Ascending aorta (tissue), 2 donors: Measurements from ENCODE around the gene RHBDF1. TPM values are rescaled to one million over a fixed set of nuclear protein-coding genes. Genes with fewer than 3 reads are reported as not detected.
A peak's percentile ranks its signal among the peaks of the same experiment; 100 is the strongest.

Experiments used
- DNase-seq, 2 donors: peaks; one replicate each; pipeline ENCODE4 v3.0.0-alpha.2; 2019; ENCODE audit warnings: low spot score in 2 of 2
- H3K27ac ChIP-seq, 2 donors: fragments of 200-600 bp; sonication (generic); one replicate each; pipeline ENCODE4 v1.5.1; 2016 to 2017; ENCODE audit warnings: mild to moderate bottlenecking in 1 of 2
- H3K27me3 ChIP-seq: fragments of 200-600 bp; sonication (generic); one replicate; pipeline ENCODE4 v1.5.1; 2017
- H3K36me3 ChIP-seq, 2 donors: fragments of 200-600 bp; sonication (generic); one replicate each; pipeline ENCODE4 v1.5.1; 2016
- H3K4me1 ChIP-seq, 2 donors: fragments of 200-600 bp; sonication (generic); one replicate each; pipeline ENCODE4 v1.5.1; 2016 to 2017; ENCODE audit warnings: mild to moderate bottlenecking in 1 of 2
- H3K4me3 ChIP-seq, 2 donors: fragments of 200-600 bp; sonication (generic); one replicate each; pipeline ENCODE4 v1.5.1; 2016 to 2017; ENCODE audit warnings: mild to moderate bottlenecking in 1 of 2
- H3K9me3 ChIP-seq, 2 donors: fragments of 200-600 bp; sonication (generic); one replicate each; pipeline ENCODE4 v1.5.1; 2016
- intact Hi-C: fragments of 100-400 bp; cut with DNase I; formaldehyde crosslinking; loops from one replicate; pipeline ENCODE4 v1.15.1; 2023
- total RNA-seq: library from RNA; depleted of rRNA; stranded (reverse); fragments of >200 nt; gene quantifications from one replicate; pipeline ENCODE4 v1.1.0, GENCODE V29; 2016
- TF ChIP-seq, protein P1 (sequence below), 3 experiments: fragments of 200-600 bp in 2 of 3; fragments of 450-650 bp in 1 of 3; sonication (generic) in 2 of 3; IDR thresholded peaks; one replicate each; pipeline ENCODE4 v1.5.1; 2016 to 2019; ENCODE audit warnings: antibody characterized with exemption in 3 of 3, mild to moderate bottlenecking in 1 of 3, moderate library complexity in 1 of 3

Gene RHBDF1
- total RNA-seq, 1 donor from 2014 or later: 146 TPM

DNA sequence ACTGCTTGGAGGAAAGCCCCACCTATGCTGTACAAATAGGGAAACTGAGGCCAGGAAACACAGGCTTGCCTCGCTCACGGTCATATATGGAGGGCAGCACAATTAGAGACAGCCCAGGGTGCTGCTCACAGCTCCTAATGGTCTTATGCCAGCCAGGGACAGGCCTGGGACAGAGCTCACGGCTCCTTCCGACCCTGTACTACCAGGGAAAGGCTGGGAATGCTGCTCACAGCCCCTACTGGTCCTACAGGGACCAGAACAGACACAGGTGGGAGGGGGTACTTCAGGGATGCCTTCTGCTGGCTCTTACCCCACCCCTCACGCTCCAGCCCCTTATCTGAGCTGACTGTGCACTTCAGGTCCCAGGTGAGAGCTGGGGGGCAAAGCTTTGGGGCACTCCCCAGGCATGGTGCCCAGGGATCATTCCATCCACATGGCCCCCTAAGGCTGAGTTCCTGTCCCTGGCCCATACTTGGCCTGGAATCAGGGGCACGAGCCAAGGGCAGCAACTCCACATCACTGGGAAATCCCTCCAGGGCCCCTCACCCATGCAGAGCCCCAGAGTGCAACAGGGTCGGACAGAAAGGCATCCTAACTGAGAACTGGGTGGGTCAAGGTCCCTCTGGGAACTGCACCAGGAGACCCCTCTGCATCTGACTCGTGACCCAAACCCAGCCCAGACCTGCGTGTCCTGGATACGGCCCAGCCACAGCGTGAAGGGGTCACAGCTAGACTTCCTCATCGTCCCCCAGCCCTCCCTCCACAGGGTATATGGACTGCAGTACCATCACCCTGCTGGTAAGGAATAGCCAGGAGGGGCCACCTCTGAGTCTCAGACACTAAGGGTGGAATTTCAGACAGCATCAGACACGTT, 5.9 kb downstream of the RHBDF1 start:
- intact Hi-C loops: no loop called here
- Histone ChIP-seq H3K27me3 (no peaks in the 10 kb centered on the region), H3K27ac (peak overlapping the region; percentile 9 to 41), H3K36me3 (peaks cover 34% of the 10 kb centered on the region in 2 donors), H3K9me3 (no peaks in the 10 kb centered on the region), H3K4me3 (no peak overlapping the region), H3K4me1 (peaks cover 13 to 54% of the 10 kb centered on the region in 2 donors)
- TF ChIP-seq, protein P1, sequence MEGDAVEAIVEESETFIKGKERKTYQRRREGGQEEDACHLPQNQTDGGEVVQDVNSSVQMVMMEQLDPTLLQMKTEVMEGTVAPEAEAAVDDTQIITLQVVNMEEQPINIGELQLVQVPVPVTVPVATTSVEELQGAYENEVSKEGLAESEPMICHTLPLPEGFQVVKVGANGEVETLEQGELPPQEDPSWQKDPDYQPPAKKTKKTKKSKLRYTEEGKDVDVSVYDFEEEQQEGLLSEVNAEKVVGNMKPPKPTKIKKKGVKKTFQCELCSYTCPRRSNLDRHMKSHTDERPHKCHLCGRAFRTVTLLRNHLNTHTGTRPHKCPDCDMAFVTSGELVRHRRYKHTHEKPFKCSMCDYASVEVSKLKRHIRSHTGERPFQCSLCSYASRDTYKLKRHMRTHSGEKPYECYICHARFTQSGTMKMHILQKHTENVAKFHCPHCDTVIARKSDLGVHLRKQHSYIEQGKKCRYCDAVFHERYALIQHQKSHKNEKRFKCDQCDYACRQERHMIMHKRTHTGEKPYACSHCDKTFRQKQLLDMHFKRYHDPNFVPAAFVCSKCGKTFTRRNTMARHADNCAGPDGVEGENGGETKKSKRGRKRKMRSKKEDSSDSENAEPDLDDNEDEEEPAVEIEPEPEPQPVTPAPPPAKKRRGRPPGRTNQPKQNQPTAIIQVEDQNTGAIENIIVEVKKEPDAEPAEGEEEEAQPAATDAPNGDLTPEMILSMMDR (IDR thresholded peaks at IDR 0.05): no peak
- no peak for DNase-seq

DNA sequence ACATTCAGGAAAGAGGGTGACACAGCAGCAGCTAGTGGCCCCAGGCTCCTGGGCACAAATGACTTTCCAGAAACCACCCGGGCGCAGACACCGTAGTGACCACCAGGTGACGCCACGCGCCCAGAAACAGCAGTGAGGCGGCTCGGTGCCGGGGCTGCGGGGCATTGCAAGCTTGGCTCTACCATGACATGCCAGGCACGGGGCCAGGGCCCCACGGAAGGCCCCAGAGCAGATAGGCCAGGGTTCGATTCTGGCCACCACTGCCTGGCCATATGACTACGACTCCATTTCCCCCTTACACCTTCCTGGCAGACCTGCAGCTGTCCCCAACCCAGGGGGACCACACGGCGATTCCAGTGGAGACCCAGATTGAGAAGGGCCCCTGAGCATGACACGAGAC, 6.7 kb downstream of the RHBDF1 start:
- TF ChIP-seq, protein P1 (IDR thresholded peaks at IDR 0.05): peak; percentile 90 to 99 (median 94)
- DNase-seq: peak in 1 of 2 donors; percentile 91
- Histone ChIP-seq H3K4me3 (no peak overlapping the region), H3K27me3 (no peaks in the 10 kb centered on the region), H3K36me3 (peaks cover 42% of the 10 kb centered on the region in 2 donors), H3K27ac (peak overlapping the region in 1 of 2 donors; percentile 41), H3K4me1 (peaks cover 13 to 49% of the 10 kb centered on the region in 2 donors), H3K9me3 (no peaks in the 10 kb centered on the region)
- intact Hi-C loops: loop anchor here (1.0 kb wide), 1 partner anchor 32 kb away; no protein-coding TSS in a partner anchor

DNA sequence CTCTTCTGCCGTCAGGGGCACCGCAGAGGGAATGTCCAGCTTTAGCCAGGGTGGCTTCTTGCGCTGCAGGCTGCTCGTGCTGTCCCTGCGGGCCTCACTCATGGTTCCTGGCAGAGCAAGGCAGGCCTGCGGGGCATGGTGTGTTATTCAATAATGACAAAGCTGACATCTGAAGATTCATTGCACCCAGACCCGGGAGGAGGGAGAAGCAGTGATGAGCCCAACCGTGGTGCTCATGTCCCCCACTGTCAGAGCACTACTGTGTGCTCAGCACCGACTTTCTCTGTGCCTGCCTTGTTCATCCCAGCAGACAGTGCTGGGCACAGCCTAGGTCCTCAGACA, 7.5 kb downstream of the RHBDF1 start:
- Histone ChIP-seq H3K27ac (no peak overlapping the region), H3K27me3 (no peaks in the 10 kb centered on the region), H3K4me1 (peaks cover 12 to 40% of the 10 kb centered on the region in 2 donors), H3K9me3 (no peaks in the 10 kb centered on the region), H3K36me3 (peaks cover 50 to 51% of the 10 kb centered on the region in 2 donors), H3K4me3 (no peak overlapping the region)
- TF ChIP-seq, protein P1 (IDR thresholded peaks at IDR 0.05): no peak
- intact Hi-C loops: loop anchor here (1.0 kb wide), 1 partner anchor 32 kb away; no protein-coding TSS in a partner anchor
- DNase-seq: no peak

DNA sequence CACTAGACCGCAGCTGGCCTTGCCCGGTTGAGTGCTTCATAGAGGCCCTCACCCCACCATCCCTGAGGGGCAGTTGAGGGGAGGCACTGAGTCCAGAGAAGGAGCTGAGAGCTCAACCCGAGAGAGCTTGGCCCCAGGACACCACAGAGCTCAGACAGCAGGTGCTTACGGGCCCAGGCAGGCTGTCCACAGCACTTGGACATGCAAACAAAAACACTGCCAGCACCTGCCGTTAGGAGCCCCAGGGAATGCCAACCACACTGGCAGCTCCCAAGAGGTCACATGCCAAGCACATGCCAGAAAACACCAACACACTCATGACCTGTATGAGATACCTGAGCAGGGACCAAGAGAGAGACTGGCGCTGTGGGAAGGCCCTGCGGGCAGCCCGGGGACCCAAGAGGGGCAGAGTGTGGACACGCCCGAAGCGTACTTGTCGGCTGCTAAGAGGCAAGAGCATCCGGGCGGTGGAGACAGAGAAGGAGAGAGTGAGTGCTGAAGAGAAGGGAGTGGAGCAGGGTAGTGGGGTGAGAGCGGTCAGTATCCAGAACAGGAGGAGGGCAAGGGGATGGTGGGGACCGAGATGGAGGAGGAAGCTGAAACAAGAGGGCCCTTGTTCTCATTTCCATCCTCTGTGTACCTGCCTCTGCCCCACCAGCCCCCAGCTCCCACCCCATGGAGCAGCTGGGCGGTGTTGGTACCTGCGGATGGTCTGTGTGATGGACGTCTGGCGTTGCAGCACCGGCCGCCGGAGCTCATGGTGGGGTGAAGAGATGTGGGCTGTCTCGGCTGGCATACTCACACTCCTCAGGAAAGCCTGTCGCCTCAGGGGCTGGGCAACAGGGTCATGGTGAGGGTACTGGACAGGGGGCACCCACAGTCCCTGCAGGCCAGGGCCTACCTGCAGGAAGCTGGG, 8.2 kb downstream of the RHBDF1 start:
- H3K27ac ChIP-seq: peak overlapping the region in 1 of 2 donors; percentile 19
- DNase-seq: no peak
- intact Hi-C loops: no loop called here

DNA sequence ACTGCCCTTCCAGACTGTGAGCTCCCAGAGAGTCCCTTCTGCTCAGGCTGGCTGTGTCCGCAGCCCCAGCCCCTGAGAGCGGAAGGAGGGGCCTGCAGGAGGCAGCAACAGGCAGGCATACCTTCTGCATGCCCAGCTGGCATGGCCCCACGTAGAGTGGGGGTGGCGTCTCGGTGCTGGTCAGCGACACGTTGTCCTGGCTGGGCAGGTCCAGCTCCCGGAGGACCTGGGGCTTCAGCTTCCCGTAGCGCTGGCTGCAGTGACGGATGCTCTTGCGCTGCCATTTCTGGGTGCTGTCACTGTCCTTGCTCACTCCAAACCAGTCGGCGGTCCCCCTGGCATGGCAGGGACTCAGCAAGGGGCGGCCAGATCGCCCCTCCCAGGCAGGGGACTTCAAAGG, 9.0 kb downstream of the RHBDF1 start:
- Histone ChIP-seq H3K36me3 (peaks cover 65% of the 10 kb centered on the region in 2 donors), H3K4me1 (peaks cover 10 to 27% of the 10 kb centered on the region in 2 donors), H3K27ac (no peak overlapping the region), H3K27me3 (no peaks in the 10 kb centered on the region), H3K4me3 (no peak overlapping the region), H3K9me3 (no peaks in the 10 kb centered on the region)
- intact Hi-C loops: no loop called here
- DNase-seq: no peak
- TF ChIP-seq, protein P1 (IDR thresholded peaks at IDR 0.05): no peak

More for the DNA sequence above, 8.2 kb downstream of the RHBDF1 start:
- TF ChIP-seq, protein P1 (IDR thresholded peaks at IDR 0.05): no peak
- H3K4me3 ChIP-seq: no peak overlapping the region
- H3K36me3 ChIP-seq: peaks cover 57% of the 10 kb centered on the region in 2 donors
- H3K4me1 ChIP-seq: peaks cover 10 to 34% of the 10 kb centered on the region in 2 donors
- H3K9me3 ChIP-seq: no peaks in the 10 kb centered on the region
- no peaks in the 10 kb centered on the region for H3K27me3 ChIP-seq
